ENCODE measurements around the gene GMEB2. TPM values are rescaled to one million over a fixed set of nuclear protein-coding genes. Genes with fewer than 3 reads are reported as not detected.

The GMEB2 gene
- total RNA-seq, 1 experiment from 2014 or later: 14.3 TPM

GRCh38 chr20:63539441-63540370 lies 87.2 kb downstream of the GMEB2 start:
- no peak overlapping the region for H3K9ac ChIP-seq (ENCODE audit: extremely low read depth, insufficient read length, low read length)
- no peak overlapping the region for H2BK120ac ChIP-seq (ENCODE audit: low read depth, low read length, poor library complexity, severe bottlenecking)
- no peak overlapping the region for H2AK5ac ChIP-seq (ENCODE audit: insufficient read length, low read length)
- Mint-ChIP-seq H3K4me1 (peaks cover 3 to 8% of the 10 kb centered on the region in 2 experiments; a peak in 3 of 4 replicates), H3K27me3 (ENCODE audit: low read depth) (no peaks in the 10 kb centered on the region), H3K27ac (no peak overlapping the region), H3K4me3 (peak overlapping the region in 1 of 2 experiments; percentile 17; a peak in 2 of 5 replicates), H3K36me3 (ENCODE audit: insufficient read depth in 1 of 3, low read depth in 3 of 3) (no peaks in the 10 kb centered on the region), H3K9me3 (no peaks in the 10 kb centered on the region)
- no peak for DNase-seq
- H3K23ac ChIP-seq (ENCODE audit: insufficient read length, low read depth, low read length): no peak overlapping the region
- TF ChIP-seq CTCF (conservative IDR thresholded peaks at IDR 0.05): no peak
- no peaks in the 10 kb centered on the region for H3K79me1 ChIP-seq (ENCODE audit: insufficient read depth, low read depth, low read length, poor library complexity, severe bottlenecking)
- H3K27ac ChIP-seq (ENCODE audit: insufficient read length, low read depth, low read length): no peak overlapping the region
- H4K20me1 ChIP-seq (ENCODE audit: control insufficient read depth, insufficient read depth, insufficient read length): no peaks in the 10 kb centered on the region
- H3K9me3 ChIP-seq (ENCODE audit: control insufficient read depth, low read depth, low read length): no peaks in the 10 kb centered on the region
- no peak overlapping the region for H3K4ac ChIP-seq (ENCODE audit: low read depth, low read length)
- no peak overlapping the region for H4K8ac ChIP-seq (replicated peaks; ENCODE audit: insufficient read length, low read depth, low read length)
- H2AFZ ChIP-seq (ENCODE audit: low read length): no peak overlapping the region
- H2BK12ac ChIP-seq (ENCODE audit: insufficient read length, low read depth, low read length): no peak overlapping the region
- H2BK5ac ChIP-seq (ENCODE audit: insufficient read length, low read length): no peak overlapping the region
- H3K79me2 ChIP-seq (ENCODE audit: insufficient read depth, low read length): no peaks in the 10 kb centered on the region
- no peak overlapping the region for H3K4me2 ChIP-seq (ENCODE audit: insufficient read depth, insufficient read length, low read length)
- H3K18ac ChIP-seq (ENCODE audit: insufficient read length, low read depth, low read length): no peak overlapping the region
- H3K14ac ChIP-seq (ENCODE audit: insufficient read depth, low read length): no peak overlapping the region; the same call in 1 of the 2 replicates
- no peak overlapping the region for H4K91ac ChIP-seq (ENCODE audit: insufficient read length, low read depth, low read length)
- no peak overlapping the region for H2BK15ac ChIP-seq (ENCODE audit: low read depth, low read length)
- no peak overlapping the region for H2BK20ac ChIP-seq (ENCODE audit: low read depth, low read length, poor library complexity, severe bottlenecking)
- no CpG with 5 or more reads among the region's 29 CpGs for WGBS (ENCODE audit: extremely low coverage, insufficient read length, low lambda C conversion rate)
- H3K27me3 ChIP-seq (ENCODE audit: insufficient read depth, low read length): no peaks in the 10 kb centered on the region
- no peak overlapping the region for H3K56ac ChIP-seq (ENCODE audit: insufficient read length, low read depth, low read length)
- no peak overlapping the region for H3T11ph ChIP-seq (ENCODE audit: low read length)
- no peak overlapping the region for H4K5ac ChIP-seq (ENCODE audit: insufficient read length, low read depth, low read length)
- no peaks in the 10 kb centered on the region for H3K4me1 ChIP-seq (ENCODE audit: insufficient read depth, low read length)
- H3K23me2 ChIP-seq (ENCODE audit: insufficient read length, low read depth, low read length, poor library complexity, severe bottlenecking): no peaks in the 10 kb centered on the region
